Calu3 (cell line): ENCODE data around the gene HSPB2. TPM values are rescaled to one million over a fixed set of nuclear protein-coding genes. Genes with fewer than 3 reads are reported as not detected.

Experiments
- BruUV-seq: library from RNA; stranded (reverse); fragments of 400-500 nt; replicated peaks from 2 replicates; lab custom pipeline; 2021; lab: Mats Ljungman, UMichigan
- CTCF ChIA-PET: fragments of 300-600 bp; sonication (Branson Sonifier 250); formaldehyde crosslinking; loops from one replicate; lab custom pipeline; 2022; ENCODE audit warnings: antibody characterized with exemption; lab: Charles Lee
- DNase-seq: peaks from one replicate; pipeline ENCODE4 v3.0.0; 2022
- H3K27ac Mint-ChIP-seq: one replicate; pipeline ENCODE4 v1.8.0; 2022; ENCODE audit warnings: mixed read lengths; ENCODE audit not compliant: unreplicated experiment
- H3K27me3 Mint-ChIP-seq: one replicate; pipeline ENCODE4 v1.8.0; 2022; ENCODE audit warnings: mixed read lengths; ENCODE audit not compliant: unreplicated experiment
- H3K36me3 Mint-ChIP-seq: one replicate; pipeline ENCODE4 v1.8.0; 2022; ENCODE audit warnings: mild to moderate bottlenecking, moderate library complexity, mixed read lengths; ENCODE audit not compliant: insufficient read depth, unreplicated experiment
- H3K4me1 Mint-ChIP-seq: one replicate; pipeline ENCODE4 v1.8.0; 2022; ENCODE audit warnings: mild to moderate bottlenecking, low read depth, mixed read lengths; ENCODE audit not compliant: unreplicated experiment
- H3K4me3 Mint-ChIP-seq: one replicate; pipeline ENCODE4 v1.8.0; 2022; ENCODE audit warnings: mild to moderate bottlenecking, low read depth, moderate library complexity, mixed read lengths; ENCODE audit not compliant: unreplicated experiment
- H3K9me3 Mint-ChIP-seq: one replicate; pipeline ENCODE4 v1.8.0; 2022; ENCODE audit warnings: low read depth, mixed read lengths; ENCODE audit not compliant: unreplicated experiment
- intact Hi-C: fragments of 100-400 bp; cut with micrococcal nuclease; formaldehyde crosslinking; loops from one replicate; pipeline ENCODE4 v1.10.0; 2022; ENCODE audit not compliant: unreplicated experiment
- total RNA-seq: library from RNA; stranded (reverse); gene quantifications from 2 replicates; pipeline ENCODE4 v1.2.3, GENCODE V29; 2022
- TF ChIP-seq, protein P1 (sequence below): fragments of 200-600 bp; IDR thresholded peaks from one replicate; pipeline ENCODE4 v1.8.0; 2022; ENCODE audit warnings: antibody characterized with exemption; ENCODE audit not compliant: unreplicated experiment

HSPB2 gene
- total RNA-seq, 1 experiment from 2014 or later = not detected

DNA sequence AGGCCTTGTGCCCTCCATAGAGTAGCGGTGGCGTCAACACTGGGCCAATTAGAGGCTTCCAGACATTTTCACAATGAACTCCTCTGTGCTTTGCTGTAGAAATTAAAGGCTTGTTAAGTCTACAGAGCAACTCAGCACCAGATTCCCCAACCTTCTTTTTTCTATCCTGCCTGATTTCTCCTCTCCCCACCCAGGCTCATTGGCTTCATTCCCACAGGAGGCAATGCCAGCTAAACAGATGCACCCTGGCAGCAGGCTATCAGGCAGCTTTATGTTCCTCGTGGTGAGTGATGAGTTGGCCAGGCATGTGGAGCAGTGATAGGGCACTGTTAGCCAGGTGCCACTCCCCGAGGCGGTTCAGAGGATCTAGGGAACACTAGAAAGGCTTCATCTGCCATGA lies 29.4 kb downstream of the HSPB2 start:
- H3K4me1 Mint-ChIP-seq = peaks cover under 1% of the 10 kb centered on the region
- no peak for DNase-seq
- CTCF ChIA-PET = interaction anchor here (1.0 to 1.2 kb wide), 2 partner anchors 10 to 37 kb away, joined by 3 to 4 read pairs; no protein-coding TSS in a partner anchor
- H3K27me3 Mint-ChIP-seq = no peaks in the 10 kb centered on the region
- H3K36me3 Mint-ChIP-seq = no peaks in the 10 kb centered on the region
- no TSS peak for BruUV-seq
- TF ChIP-seq, protein P1, sequence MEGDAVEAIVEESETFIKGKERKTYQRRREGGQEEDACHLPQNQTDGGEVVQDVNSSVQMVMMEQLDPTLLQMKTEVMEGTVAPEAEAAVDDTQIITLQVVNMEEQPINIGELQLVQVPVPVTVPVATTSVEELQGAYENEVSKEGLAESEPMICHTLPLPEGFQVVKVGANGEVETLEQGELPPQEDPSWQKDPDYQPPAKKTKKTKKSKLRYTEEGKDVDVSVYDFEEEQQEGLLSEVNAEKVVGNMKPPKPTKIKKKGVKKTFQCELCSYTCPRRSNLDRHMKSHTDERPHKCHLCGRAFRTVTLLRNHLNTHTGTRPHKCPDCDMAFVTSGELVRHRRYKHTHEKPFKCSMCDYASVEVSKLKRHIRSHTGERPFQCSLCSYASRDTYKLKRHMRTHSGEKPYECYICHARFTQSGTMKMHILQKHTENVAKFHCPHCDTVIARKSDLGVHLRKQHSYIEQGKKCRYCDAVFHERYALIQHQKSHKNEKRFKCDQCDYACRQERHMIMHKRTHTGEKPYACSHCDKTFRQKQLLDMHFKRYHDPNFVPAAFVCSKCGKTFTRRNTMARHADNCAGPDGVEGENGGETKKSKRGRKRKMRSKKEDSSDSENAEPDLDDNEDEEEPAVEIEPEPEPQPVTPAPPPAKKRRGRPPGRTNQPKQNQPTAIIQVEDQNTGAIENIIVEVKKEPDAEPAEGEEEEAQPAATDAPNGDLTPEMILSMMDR = no peak
- H3K27ac Mint-ChIP-seq = no peak overlapping the region
- H3K4me3 Mint-ChIP-seq = no peak overlapping the region
- intact Hi-C loops = no loop called here
- no peaks in the 10 kb centered on the region for H3K9me3 Mint-ChIP-seq

DNA sequence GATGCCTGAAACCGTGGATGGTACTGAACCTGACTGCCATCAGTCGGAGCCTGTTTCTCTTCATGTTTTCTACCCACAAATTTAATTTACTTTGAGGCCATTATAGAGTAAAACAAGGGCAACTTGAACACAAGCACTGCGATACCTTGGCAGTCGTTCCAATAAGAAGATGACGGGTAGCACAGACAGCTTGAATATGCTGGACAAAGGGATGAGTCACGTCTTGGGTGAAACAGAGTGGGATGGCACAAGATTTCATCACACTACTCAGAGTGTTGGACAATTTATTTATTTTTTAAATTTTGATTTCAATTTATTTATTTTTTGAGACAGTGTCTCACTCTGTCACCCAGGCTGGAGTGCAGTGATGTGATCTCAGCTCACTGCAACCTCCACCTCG lies 30.3 kb downstream of the HSPB2 start:
- CTCF ChIA-PET = interaction anchor here (1.2 kb wide), 1 partner anchor 36 kb away, joined by 4 read pairs; no protein-coding TSS in a partner anchor
- intact Hi-C loops = no loop called here
- no TSS peak for BruUV-seq
- H3K27me3 Mint-ChIP-seq = no peaks in the 10 kb centered on the region
- no peaks in the 10 kb centered on the region for H3K9me3 Mint-ChIP-seq
- H3K36me3 Mint-ChIP-seq = no peaks in the 10 kb centered on the region
- no peak overlapping the region for H3K27ac Mint-ChIP-seq
- no peak overlapping the region for H3K4me3 Mint-ChIP-seq
- H3K4me1 Mint-ChIP-seq = no peaks in the 10 kb centered on the region
- TF ChIP-seq, protein P1 = no peak
- DNase-seq = no peak

DNA sequence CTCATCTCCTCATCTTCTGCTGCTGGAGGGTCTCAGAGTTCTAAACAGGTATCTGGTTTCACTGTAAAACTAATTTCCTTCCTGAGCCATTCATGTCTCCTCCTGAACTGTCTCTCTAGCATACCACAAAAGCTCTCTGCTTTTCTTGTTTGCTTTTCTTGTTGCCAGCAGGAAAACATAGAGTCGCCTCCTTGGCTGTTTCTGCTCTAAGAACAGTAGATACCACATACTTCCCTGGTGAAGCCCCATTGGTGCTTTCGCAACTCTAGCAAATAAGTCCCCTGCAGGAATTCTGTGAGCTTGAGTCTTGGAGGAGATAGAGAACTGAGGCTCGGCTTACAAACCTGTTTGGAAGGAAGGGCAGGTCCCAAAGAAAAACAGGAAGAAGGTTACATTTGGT lies 31.6 kb downstream of the HSPB2 start:
- DNase-seq = no peak
- H3K9me3 Mint-ChIP-seq = no peaks in the 10 kb centered on the region
- CTCF ChIA-PET = no interaction called here
- intact Hi-C loops = no loop called here
- no peak overlapping the region for H3K4me3 Mint-ChIP-seq
- TF ChIP-seq, protein P1 = no peak
- H3K27me3 Mint-ChIP-seq = no peaks in the 10 kb centered on the region
- H3K27ac Mint-ChIP-seq = no peak overlapping the region
- no peaks in the 10 kb centered on the region for H3K4me1 Mint-ChIP-seq
- BruUV-seq = no TSS peak
- H3K36me3 Mint-ChIP-seq = no peaks in the 10 kb centered on the region

DNA sequence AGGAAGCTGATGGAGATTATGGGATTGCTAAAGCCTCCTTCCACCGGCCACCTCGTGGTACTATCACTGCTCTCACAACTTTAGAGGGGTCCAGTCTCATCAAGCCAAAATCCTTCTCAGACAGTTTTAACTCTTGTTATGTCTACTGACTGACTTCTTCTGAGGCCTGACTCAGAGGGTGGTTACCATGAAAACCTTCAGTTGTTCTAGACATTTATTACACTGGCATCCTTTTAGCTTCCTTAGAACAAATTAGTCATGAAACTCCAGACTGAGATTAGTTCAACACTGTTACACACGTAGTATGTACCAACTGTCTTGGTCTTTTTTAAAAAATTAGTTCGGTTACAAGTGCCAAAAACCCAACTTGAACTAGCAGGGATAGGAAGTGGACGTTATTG lies 32.1 kb downstream of the HSPB2 start:
- no peak overlapping the region for H3K4me3 Mint-ChIP-seq
- intact Hi-C loops = no loop called here
- peaks cover 3% of the 10 kb centered on the region for H3K4me1 Mint-ChIP-seq
- CTCF ChIA-PET = interaction anchor here (0.6 kb wide), 1 partner anchor 18 kb away, joined by 3 read pairs; no protein-coding TSS in a partner anchor
- no peaks in the 10 kb centered on the region for H3K9me3 Mint-ChIP-seq
- no peaks in the 10 kb centered on the region for H3K27me3 Mint-ChIP-seq
- H3K27ac Mint-ChIP-seq = no peak overlapping the region
- TF ChIP-seq, protein P1 = no peak
- DNase-seq = no peak
- BruUV-seq = no TSS peak
- no peaks in the 10 kb centered on the region for H3K36me3 Mint-ChIP-seq
